ENCODE data around the gene ITSN1.
A peak's percentile ranks its signal among the peaks of the same experiment; 100 is the strongest.
"Not testable (repeated sequence)": the region's sequence is repeated elsewhere in the genome, so short reads cannot be mapped to it uniquely, and the experiment has no call there.

Gene ITSN1

DNA sequence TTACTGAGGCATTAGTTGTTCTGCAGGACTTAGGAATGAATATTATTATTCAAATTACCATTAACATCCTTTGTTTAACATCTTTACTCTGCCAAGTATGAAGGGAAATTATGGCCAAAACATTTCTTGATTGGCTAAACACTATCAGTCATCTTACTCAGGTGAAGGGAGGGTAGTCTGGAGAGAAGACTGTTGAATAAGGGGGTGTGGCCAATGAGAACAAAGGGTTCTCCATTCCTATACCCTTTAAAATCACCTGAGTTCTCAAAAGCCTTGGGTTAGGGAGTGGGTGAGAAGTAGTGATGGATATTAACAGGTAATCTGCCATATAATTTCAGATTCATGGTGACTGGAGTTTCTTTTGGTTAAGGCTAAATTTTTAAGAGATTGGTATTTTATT is 20.0 kb upstream of the ITSN1 start:
- TF ChIP-seq, protein P1, sequence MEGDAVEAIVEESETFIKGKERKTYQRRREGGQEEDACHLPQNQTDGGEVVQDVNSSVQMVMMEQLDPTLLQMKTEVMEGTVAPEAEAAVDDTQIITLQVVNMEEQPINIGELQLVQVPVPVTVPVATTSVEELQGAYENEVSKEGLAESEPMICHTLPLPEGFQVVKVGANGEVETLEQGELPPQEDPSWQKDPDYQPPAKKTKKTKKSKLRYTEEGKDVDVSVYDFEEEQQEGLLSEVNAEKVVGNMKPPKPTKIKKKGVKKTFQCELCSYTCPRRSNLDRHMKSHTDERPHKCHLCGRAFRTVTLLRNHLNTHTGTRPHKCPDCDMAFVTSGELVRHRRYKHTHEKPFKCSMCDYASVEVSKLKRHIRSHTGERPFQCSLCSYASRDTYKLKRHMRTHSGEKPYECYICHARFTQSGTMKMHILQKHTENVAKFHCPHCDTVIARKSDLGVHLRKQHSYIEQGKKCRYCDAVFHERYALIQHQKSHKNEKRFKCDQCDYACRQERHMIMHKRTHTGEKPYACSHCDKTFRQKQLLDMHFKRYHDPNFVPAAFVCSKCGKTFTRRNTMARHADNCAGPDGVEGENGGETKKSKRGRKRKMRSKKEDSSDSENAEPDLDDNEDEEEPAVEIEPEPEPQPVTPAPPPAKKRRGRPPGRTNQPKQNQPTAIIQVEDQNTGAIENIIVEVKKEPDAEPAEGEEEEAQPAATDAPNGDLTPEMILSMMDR (IDR thresholded peaks at IDR 0.05; ENCODE audit: extremely low read depth, missing control alignments): no peak
- no peak for DNase-seq (ENCODE audit: low spot score)

DNA sequence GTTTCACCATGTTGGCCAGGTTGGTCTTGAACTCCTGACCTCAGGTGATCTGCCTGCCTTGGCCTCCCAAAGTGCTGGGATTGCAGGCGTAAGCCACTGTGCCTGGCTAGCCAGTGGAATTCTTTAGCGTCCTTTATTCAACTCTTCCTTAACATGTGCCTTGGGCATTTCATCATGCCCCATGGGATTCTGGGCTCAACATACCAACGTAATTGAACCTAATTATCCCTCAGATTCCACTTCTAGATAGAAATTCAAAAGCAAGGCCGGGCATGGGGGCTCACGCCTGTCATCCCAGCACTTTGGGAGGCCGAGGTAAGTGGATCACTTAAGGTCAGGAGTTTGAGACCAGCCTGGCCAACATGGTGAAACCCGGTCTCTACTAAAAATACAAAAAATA is 16.1 kb upstream of the ITSN1 start:
- not testable (repeated sequence) for DNase-seq (ENCODE audit: low spot score)

DNA sequence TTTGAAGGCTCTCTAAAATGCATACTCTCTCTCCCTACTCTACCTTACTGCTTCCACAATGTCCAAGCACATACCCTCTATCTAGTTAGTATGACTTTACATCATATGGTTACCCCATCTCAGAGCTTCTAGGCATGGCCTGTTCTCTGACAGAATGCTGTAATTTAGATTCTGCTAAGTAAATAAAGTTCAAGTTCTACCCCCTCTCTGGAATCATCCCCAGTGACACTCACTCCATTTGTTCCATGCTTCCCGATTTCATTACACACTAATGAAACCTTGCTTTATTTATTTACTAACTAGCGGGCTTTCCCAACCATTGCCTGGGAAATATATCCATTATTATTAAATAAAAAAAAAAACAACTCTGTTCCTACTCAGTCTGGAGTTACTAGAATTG is 8.0 kb upstream of the ITSN1 start:
- TF ChIP-seq, protein P1 (IDR thresholded peaks at IDR 0.05; ENCODE audit: extremely low read depth, missing control alignments): no peak

DNA sequence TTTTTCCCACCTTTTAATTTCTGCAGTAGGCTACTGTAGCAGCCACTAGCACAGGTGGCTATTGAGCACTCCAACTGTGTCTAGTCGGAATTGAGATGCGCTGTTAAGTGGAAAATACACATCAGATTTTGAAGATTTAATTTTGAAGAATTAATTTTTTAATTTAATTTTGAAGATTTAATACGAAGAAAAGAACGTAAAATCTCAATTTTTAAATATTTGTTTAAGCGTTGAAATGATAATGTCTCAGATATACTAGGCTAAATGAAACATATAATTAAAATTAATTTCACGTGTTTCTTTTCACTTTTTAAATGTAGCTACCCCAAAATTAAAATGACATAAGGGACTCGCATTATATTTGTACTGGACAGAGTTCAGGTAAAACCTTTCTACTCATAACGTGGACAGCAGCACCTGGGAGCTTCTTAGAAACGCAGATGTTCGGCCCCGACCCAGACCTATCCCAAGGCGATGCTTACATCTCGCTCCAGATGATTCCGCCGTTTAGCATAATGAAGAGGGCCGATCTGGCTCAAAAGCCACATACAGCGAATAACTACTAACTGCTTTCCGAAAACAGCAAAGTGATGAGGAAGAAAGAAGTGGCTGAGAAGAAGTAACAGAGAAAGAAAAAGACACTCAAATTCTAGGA is 1.5 kb upstream of the ITSN1 start:
- DNase-seq (ENCODE audit: low spot score): peak; percentile 8
- TF ChIP-seq, protein P1 (IDR thresholded peaks at IDR 0.05; ENCODE audit: extremely low read depth, missing control alignments): no peak

More for the DNA sequence above, 8.0 kb upstream of the ITSN1 start:
- no peak for DNase-seq (ENCODE audit: low spot score)

DNA sequence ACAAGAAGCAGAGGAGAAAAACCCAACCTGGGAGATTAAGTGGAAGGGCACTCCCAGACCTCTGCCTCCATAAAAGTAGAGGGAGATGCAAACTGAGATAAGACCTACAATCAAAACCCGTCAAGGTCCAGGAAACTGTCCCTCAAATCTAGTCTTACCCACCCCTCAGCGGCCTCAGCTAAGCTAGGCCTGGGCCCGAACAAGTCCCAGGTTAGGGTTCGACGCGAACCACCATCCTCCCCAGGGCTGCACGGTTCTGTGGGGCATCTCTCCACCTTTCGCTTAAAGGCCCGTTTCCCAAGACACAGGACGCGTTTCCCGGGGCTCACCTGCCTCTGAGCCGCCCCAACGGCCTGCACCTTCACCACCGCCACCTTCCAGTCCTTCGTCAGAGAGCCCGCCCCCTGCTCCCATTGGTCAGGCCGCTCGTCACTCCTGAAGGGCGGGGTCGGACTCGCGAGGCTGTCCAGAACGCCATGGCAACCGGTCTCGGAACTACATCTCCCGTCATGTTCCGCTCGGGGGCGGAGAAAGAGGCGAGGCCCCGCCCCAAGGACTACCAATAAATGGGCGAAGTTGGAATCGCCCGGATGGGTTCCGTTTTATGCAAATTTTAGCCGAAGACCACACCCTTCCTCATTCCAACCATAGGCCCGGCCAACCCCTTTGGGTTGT is 812 bp upstream of the ITSN1 start, which contains the start of gene CRYZL1:
TSS of gene CRYZL1 (minus strand) at position 390 of the 675 bp plus-strand sequence. CDS start 10,190 bp downstream, outside the sequence.
- TF ChIP-seq, protein P1 (IDR thresholded peaks at IDR 0.05; ENCODE audit: extremely low read depth, missing control alignments): no peak
- peak; percentile 95 for DNase-seq (ENCODE audit: low spot score)

DNA sequence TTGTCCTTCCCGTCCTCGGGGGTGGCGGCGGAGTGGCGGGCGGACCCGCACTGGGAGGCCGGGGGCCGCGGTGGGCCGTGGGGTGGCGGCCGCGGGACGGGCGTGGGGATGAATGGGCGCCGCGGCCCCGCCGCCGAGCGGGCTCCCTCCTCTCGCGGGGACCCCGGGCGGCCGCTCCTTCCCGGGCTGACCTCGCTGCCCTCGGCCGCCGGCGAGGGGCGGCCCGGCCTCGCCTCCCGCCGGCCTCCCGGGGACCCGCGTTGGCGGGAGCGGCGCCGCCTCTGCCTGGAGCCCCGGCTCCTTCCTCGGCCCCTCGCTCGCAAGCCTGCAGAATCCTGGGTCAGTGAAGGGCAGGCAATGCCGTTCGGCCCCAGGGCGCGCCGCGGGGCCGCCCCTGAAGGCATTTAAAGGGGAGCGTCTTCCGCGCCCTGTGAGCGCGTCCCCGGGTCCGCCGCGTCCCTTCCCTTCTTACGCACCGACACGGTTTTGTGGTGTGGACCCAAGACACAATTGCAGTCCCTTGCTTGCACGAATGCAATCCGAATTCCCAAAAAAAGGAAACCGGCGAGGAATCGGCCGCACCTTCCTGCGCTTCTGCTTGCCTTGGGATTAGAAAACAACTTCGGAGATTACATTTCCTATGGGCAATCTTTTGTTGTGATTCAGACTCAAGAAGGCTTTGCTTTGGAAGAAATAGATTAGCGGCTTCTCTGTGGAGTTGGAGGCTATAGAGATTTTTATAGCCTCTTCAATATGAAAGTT is 776 bp downstream of the ITSN1 start:
- TF ChIP-seq, protein P1 (IDR thresholded peaks at IDR 0.05; ENCODE audit: extremely low read depth, missing control alignments): no peak
- DNase-seq (ENCODE audit: low spot score): peak; percentile 40

DNA sequence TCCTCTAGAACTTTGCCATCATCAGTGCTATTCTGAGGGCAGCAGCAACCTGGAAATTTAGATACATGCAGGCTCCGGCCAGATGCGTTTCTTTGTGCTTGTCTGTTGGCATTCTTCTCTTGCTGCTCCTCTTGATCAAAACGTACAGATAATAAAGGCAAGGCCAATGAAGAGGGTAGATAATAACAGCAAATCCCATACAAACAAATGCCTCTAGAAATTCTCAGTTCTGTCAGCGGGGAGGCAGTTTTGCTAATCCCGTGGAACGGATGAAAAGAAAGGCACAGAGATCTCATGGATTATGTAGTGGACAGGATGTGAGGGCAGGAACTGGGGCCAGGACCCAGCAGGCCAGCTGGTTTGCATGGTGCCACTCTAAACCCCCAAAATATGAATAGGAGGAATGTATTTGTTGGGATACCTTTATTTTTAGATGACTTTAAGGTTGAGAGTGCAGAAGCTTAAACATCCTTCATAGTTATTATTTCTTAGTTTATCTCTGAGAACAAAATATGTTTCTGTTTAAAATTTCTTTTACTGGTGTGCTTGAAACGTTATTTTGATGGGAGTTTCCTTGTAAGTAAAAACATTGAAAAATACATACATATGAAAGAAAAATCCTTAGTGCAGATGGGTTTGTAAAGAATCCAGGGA is 1.5 kb downstream of the ITSN1 start:
- TF ChIP-seq, protein P1 (IDR thresholded peaks at IDR 0.05; ENCODE audit: extremely low read depth, missing control alignments): no peak
- no peak for DNase-seq (ENCODE audit: low spot score)

Measured in GM20000 (cell line).